Peyer's patch (tissue), 4 donors: ENCODE results near the gene IFFO2.

ENCODE experiments used
- CTCF ChIP-seq, 6 experiments: fragments of 450-650 bp in 4 of 6; fragments of 200-600 bp in 2 of 6; sonication (generic) in 1 of 6; IDR thresholded peaks; one replicate each; pipeline ENCODE4 v1.5.1; 2017 to 2019; ENCODE audit warnings: antibody characterized with exemption in 6 of 6, mild to moderate bottlenecking in 3 of 6, moderate library complexity in 1 of 6
- POLR2A ChIP-seq, 2 donors: fragments of 450-650 bp; IDR thresholded peaks; one replicate each; pipeline ENCODE4 v1.5.1; 2017; ENCODE audit warnings: antibody characterized with exemption in 2 of 2, mild to moderate bottlenecking in 2 of 2, moderate library complexity in 2 of 2

GRCh38 chr1:18955441-18956192 lies 859 bp downstream of the IFFO2 start:
- TF ChIP-seq POLR2A (IDR thresholded peaks at IDR 0.05) (no peak), CTCF (IDR thresholded peaks at IDR 0.05) (peak in 3 of 6 experiments; percentile 24 to 40 (median 39))
